ENCODE data around the gene C2orf42. TPM values are rescaled to one million over a fixed set of nuclear protein-coding genes. Genes with fewer than 3 reads are reported as not detected.
"Not testable (repeated sequence)": the region's sequence is repeated elsewhere in the genome, so short reads cannot be mapped to it uniquely, and the experiment has no call there.

C2orf42 gene
- total RNA-seq, 1 donor from 2014 or later, result 25.4 TPM

DNA sequence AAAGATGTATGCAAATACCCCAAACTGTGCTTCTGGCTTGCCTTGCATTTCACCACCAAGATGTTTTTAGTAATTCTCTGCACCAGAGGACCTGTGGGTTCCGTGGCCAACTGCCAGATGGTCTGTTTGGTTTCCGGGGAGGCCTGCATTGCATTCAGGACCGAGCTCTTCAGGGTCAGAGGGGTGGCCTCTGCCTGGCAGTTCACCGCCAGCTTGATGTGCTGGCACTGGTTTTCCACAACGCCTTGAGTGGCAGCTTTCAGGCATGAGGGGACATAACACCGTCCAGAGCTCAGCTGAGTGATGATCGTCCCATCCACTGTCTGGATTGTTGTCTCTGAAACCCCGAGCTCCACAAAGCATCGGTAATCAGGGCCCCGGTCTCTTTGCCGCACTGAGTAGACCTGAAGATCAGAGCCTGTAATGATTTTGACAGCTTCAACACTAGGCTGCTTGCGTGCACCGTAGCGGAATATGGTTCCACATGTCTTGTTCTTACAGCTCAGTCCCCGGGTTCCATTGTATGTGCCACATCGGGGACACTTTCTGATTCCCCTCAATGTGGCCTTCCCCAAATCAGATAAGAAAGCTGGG, 9.4 kb downstream of the C2orf42 start:
- Mint-ChIP-seq H3K27me3 (ENCODE audit: insufficient read depth, low read depth) (no peaks in the 10 kb centered on the region), H3K4me1 (no peaks in the 10 kb centered on the region)

DNA sequence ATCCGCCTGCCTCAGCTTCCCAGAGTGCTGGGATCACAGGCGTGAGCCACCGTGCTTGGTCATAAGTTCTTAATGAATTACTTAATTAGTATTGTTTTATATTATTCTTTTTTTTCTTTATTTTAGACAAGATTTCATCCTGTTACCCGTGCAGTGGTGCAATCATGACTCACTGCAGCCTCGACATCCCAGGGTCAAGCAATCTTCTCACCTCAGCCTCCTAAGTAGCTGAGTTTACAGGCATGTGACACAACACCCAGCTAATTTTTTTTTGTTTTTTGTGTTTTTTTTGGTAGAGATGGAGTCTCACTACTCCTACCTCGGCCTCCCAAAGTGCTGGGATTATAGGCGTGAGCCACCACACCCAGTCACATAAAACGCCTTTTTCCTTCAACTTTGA, 17.3 kb downstream of the C2orf42 start:
- H3K27me3 ChIP-seq, result no peaks in the 10 kb centered on the region
- H3K9ac ChIP-seq, result no peak overlapping the region
- no peak overlapping the region for H3K4me3 Mint-ChIP-seq
- H3K27me3 Mint-ChIP-seq (ENCODE audit: insufficient read depth, low read depth), result no peaks in the 10 kb centered on the region
- H3K36me3 Mint-ChIP-seq, result peaks cover 14% of the 10 kb centered on the region
- H3K4me1 ChIP-seq, result no peaks in the 10 kb centered on the region
- DNase-seq (ENCODE audit: low spot score), result no peak
- no peaks in the 10 kb centered on the region for H3F3A ChIP-seq (ENCODE audit: low read depth)
- no peaks in the 10 kb centered on the region for H3K79me2 ChIP-seq (ENCODE audit: low read depth)
- H3K4me2 ChIP-seq, result no peak overlapping the region
- no peaks in the 10 kb centered on the region for H4K20me1 ChIP-seq (ENCODE audit: low read depth)
- H2AFZ ChIP-seq (replicated peaks), result no peak overlapping the region
- H3K4me3 ChIP-seq, result no peak overlapping the region
- no peak overlapping the region for H3K27ac ChIP-seq
- no peaks in the 10 kb centered on the region for H3K36me3 ChIP-seq
- H3K9me3 ChIP-seq (ENCODE audit: low read depth), result no peaks in the 10 kb centered on the region
- no peaks in the 10 kb centered on the region for H3K4me1 Mint-ChIP-seq
- H3K27ac Mint-ChIP-seq, result no peak overlapping the region
- H3K9me3 Mint-ChIP-seq, result no peaks in the 10 kb centered on the region
- TF ChIP-seq, protein P1, sequence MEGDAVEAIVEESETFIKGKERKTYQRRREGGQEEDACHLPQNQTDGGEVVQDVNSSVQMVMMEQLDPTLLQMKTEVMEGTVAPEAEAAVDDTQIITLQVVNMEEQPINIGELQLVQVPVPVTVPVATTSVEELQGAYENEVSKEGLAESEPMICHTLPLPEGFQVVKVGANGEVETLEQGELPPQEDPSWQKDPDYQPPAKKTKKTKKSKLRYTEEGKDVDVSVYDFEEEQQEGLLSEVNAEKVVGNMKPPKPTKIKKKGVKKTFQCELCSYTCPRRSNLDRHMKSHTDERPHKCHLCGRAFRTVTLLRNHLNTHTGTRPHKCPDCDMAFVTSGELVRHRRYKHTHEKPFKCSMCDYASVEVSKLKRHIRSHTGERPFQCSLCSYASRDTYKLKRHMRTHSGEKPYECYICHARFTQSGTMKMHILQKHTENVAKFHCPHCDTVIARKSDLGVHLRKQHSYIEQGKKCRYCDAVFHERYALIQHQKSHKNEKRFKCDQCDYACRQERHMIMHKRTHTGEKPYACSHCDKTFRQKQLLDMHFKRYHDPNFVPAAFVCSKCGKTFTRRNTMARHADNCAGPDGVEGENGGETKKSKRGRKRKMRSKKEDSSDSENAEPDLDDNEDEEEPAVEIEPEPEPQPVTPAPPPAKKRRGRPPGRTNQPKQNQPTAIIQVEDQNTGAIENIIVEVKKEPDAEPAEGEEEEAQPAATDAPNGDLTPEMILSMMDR (IDR thresholded peaks at IDR 0.05), result no peak
- TF ChIP-seq EZH2phosphoT487 (IDR thresholded peaks at IDR 0.05) (no peak), EZH2 (IDR thresholded peaks at IDR 0.05) (no peak)

More for the DNA sequence above, 9.4 kb downstream of the C2orf42 start:
- TF ChIP-seq, protein P1 (IDR thresholded peaks at IDR 0.05), result no peak
- TF ChIP-seq EZH2phosphoT487 (IDR thresholded peaks at IDR 0.05), result no peak
- TF ChIP-seq EZH2 (IDR thresholded peaks at IDR 0.05), result no peak
- Histone ChIP-seq H3F3A (ENCODE audit: low read depth) (no peaks in the 10 kb centered on the region), H2AFZ (replicated peaks) (no peak overlapping the region), H3K36me3 (no peaks in the 10 kb centered on the region), H3K4me3 (no peak overlapping the region), H3K4me1 (no peaks in the 10 kb centered on the region), H3K79me2 (ENCODE audit: low read depth) (no peaks in the 10 kb centered on the region), H3K27ac (no peak overlapping the region), H3K27me3 (no peaks in the 10 kb centered on the region), H3K4me2 (no peak overlapping the region), H4K20me1 (ENCODE audit: low read depth) (no peaks in the 10 kb centered on the region), H3K9me3 (ENCODE audit: low read depth) (no peaks in the 10 kb centered on the region), H3K9ac (no peak overlapping the region)
- no peak overlapping the region for H3K4me3 Mint-ChIP-seq
- DNase-seq (ENCODE audit: low spot score), result no peak
- H3K27ac Mint-ChIP-seq, result peak overlapping the region; percentile 35
- peaks cover 9% of the 10 kb centered on the region for H3K36me3 Mint-ChIP-seq
- no peaks in the 10 kb centered on the region for H3K9me3 Mint-ChIP-seq

DNA sequence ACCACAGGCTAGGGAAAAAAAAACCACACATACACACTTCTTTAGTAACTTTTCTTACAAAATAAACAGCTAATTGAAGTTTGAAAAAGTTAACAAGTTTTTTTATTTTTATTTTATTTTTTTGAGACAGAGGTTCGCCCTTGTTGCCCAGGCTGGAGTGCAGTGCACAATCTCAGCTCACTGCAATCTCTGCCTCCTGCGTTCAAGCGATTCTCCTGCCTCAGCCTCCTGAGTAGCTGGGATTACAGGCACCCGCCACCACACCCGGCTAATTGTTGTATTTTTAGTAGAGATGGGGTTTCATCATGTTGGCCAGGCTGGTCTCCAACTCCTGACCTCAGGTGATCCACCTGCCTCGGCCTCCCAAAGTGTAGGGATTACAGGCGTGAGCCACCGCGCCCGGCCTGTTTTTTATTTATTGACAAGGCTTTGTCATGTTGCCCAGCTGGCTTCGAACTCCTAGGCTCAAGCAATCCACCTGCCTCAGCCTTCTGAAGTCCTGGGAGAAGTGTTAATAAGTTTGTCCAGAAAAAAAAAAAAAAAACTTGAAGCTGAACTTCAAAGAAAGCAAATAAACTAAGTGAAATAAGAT, 21.1 kb downstream of the C2orf42 start:
- not testable (repeated sequence) for H3K36me3 ChIP-seq; H3K79me2 ChIP-seq (ENCODE audit: low read depth); H3K27me3 ChIP-seq; H3K4me1 Mint-ChIP-seq; H2AFZ ChIP-seq (replicated peaks); H3K9me3 Mint-ChIP-seq; H3K4me3 ChIP-seq; H4K20me1 ChIP-seq (ENCODE audit: low read depth); H3K4me3 Mint-ChIP-seq; H3K9me3 ChIP-seq (ENCODE audit: low read depth); H3K27ac Mint-ChIP-seq; H3K4me1 ChIP-seq; DNase-seq (ENCODE audit: low spot score); H3K4me2 ChIP-seq; H3K9ac ChIP-seq; H3K27ac ChIP-seq; H3K27me3 Mint-ChIP-seq (ENCODE audit: insufficient read depth, low read depth); H3F3A ChIP-seq (ENCODE audit: low read depth)
- H3K36me3 Mint-ChIP-seq, result peaks cover 20% of the 10 kb centered on the region

DNA sequence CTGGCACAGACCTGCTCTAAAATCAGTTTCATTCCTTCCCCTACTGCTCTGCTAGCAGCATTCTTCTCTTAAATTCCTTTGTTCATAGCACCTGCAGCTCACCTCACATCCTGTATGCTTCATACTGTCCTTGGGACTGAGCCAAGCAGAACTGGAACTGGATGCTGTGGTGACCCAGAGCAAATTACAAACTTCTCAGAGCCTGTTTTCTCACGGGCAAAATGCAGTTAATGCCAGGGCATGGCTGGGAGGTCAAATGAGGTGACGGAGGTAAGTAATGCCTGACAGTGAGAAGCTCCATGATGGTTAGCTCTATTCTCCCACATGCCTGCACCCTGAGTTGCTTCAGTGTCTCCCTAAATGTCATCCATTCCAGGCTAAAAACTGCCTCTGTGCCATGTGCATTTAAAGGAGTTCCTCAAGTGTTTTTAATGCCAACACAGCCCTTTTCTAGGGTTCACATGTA, 29.7 kb downstream of the C2orf42 start:
- H4K20me1 ChIP-seq (ENCODE audit: low read depth), result no peaks in the 10 kb centered on the region
- H3K9me3 ChIP-seq (ENCODE audit: low read depth), result no peaks in the 10 kb centered on the region
- H3K27ac ChIP-seq, result no peak overlapping the region
- H3K9ac ChIP-seq, result no peak overlapping the region
- no peaks in the 10 kb centered on the region for H3K79me2 ChIP-seq (ENCODE audit: low read depth)
- no peak overlapping the region for H2AFZ ChIP-seq (replicated peaks)
- Mint-ChIP-seq H3K4me1 (no peaks in the 10 kb centered on the region), H3K27ac (no peak overlapping the region), H3K27me3 (ENCODE audit: insufficient read depth, low read depth) (peaks cover 2% of the 10 kb centered on the region), H3K9me3 (no peaks in the 10 kb centered on the region), H3K4me3 (no peak overlapping the region), H3K36me3 (peaks cover 13% of the 10 kb centered on the region)
- no peak overlapping the region for H3K4me3 ChIP-seq
- no peak for TF ChIP-seq EZH2 (IDR thresholded peaks at IDR 0.05)
- no peak for TF ChIP-seq EZH2phosphoT487 (IDR thresholded peaks at IDR 0.05)
- TF ChIP-seq, protein P1 (IDR thresholded peaks at IDR 0.05), result no peak
- H3K4me2 ChIP-seq, result no peak overlapping the region
- no peaks in the 10 kb centered on the region for H3K4me1 ChIP-seq
- DNase-seq (ENCODE audit: low spot score), result no peak
- H3F3A ChIP-seq (ENCODE audit: low read depth), result no peaks in the 10 kb centered on the region
- H3K36me3 ChIP-seq, result peaks cover 12% of the 10 kb centered on the region
- no peaks in the 10 kb centered on the region for H3K27me3 ChIP-seq
